Nephron (organoid): ENCODE measurements around the gene PDIA6.

ENCODE experiments used
- H3K27ac Mint-ChIP-seq, 3 experiments: 2 replicates each; pipeline ENCODE4 v1.8.0; 2020; ENCODE audit warnings: mixed read lengths in 3 of 3, mild to moderate bottlenecking in 2 of 3, moderate library complexity in 1 of 3
- H3K27me3 Mint-ChIP-seq: 2 replicates; pipeline ENCODE4 v1.8.0; 2021; ENCODE audit warnings: low read depth, mild to moderate bottlenecking, moderate library complexity, mixed read lengths
- H3K36me3 Mint-ChIP-seq: 2 replicates; pipeline ENCODE4 v1.8.0; 2020; ENCODE audit warnings: low read depth, mixed read lengths
- H3K4me1 Mint-ChIP-seq: 2 replicates; pipeline ENCODE4 v1.8.0; 2020; ENCODE audit warnings: mixed read lengths
- H3K4me3 Mint-ChIP-seq, 3 experiments: 2 replicates each; pipeline ENCODE4 v1.8.0; 2020; ENCODE audit warnings: mild to moderate bottlenecking in 3 of 3, mixed read lengths in 3 of 3, moderate library complexity in 2 of 3
- H3K9me3 Mint-ChIP-seq: 2 replicates; pipeline ENCODE4 v1.8.0; 2020; ENCODE audit warnings: mixed read lengths
- CTCF ChIP-seq, 3 experiments: fragments of 200-600 bp; sonication (generic); IDR thresholded peaks; one replicate each; pipeline ENCODE4 v1.5.0; 2021; ENCODE audit warnings: antibody characterized with exemption in 3 of 3; ENCODE audit not compliant: unreplicated experiment in 3 of 3

The PDIA6 gene

GRCh38 chr2:10812362-10813162 lies at the start of gene PDIA6:
Gene PDIA6, minus strand, starts transcription at chr2:10812785. Its CDS starts 89 bp downstream, at chr2:10812696.
- Mint-ChIP-seq H3K4me3 (peak within 1 kb of the TSS; percentile 94 to 95 (median 95)), H3K27ac (peak within 1 kb of the TSS; percentile 39 to 95 (median 89)), H3K9me3 (no peaks in the 10 kb centered on the region), H3K27me3 (peaks cover 8% of the 10 kb centered on the region), H3K4me1 (peaks cover 32% of the 10 kb centered on the region), H3K36me3 (peaks cover 7% of the 10 kb centered on the region)
- TF ChIP-seq CTCF (IDR thresholded peaks at IDR 0.05; ENCODE audit: unreplicated experiment in 3 of 3), result no peak

GRCh38 chr2:10862330-10862729 lies 49.7 kb upstream of the PDIA6 start:
- Mint-ChIP-seq H3K9me3 (no peaks in the 10 kb centered on the region), H3K36me3 (no peaks in the 10 kb centered on the region), H3K4me1 (peaks cover 14% of the 10 kb centered on the region), H3K4me3 (peak overlapping the region in 1 of 3 experiments; percentile 19), H3K27ac (no peak overlapping the region), H3K27me3 (peaks cover 17% of the 10 kb centered on the region)
- no peak for TF ChIP-seq CTCF (IDR thresholded peaks at IDR 0.05; ENCODE audit: unreplicated experiment in 3 of 3)

GRCh38 chr2:10861765-10862164 lies 49.2 kb upstream of the PDIA6 start:
- Mint-ChIP-seq H3K4me1 (peaks cover 14% of the 10 kb centered on the region), H3K27me3 (peaks cover 17% of the 10 kb centered on the region), H3K9me3 (no peaks in the 10 kb centered on the region), H3K36me3 (no peaks in the 10 kb centered on the region), H3K27ac (no peak overlapping the region), H3K4me3 (no peak overlapping the region)
- TF ChIP-seq CTCF (IDR thresholded peaks at IDR 0.05; ENCODE audit: unreplicated experiment in 3 of 3), result no peak

GRCh38 chr2:10860814-10861325 lies 48.3 kb upstream of the PDIA6 start:
- H3K4me3 Mint-ChIP-seq, result no peak overlapping the region
- H3K4me1 Mint-ChIP-seq, result peaks cover 14% of the 10 kb centered on the region
- TF ChIP-seq CTCF (IDR thresholded peaks at IDR 0.05; ENCODE audit: unreplicated experiment in 3 of 3), result no peak
- no peak overlapping the region for H3K27ac Mint-ChIP-seq
- peaks cover 24% of the 10 kb centered on the region for H3K27me3 Mint-ChIP-seq
- H3K36me3 Mint-ChIP-seq, result no peaks in the 10 kb centered on the region
- no peaks in the 10 kb centered on the region for H3K9me3 Mint-ChIP-seq

- TF ChIP-seq CTCF (IDR thresholded peaks at IDR 0.05; ENCODE audit: unreplicated experiment in 3 of 3), result no peak
- Mint-ChIP-seq H3K27ac (no peak overlapping the region), H3K4me3 (no peak overlapping the region), H3K27me3 (peaks cover 20% of the 10 kb centered on the region), H3K4me1 (peaks cover 14% of the 10 kb centered on the region), H3K9me3 (no peaks in the 10 kb centered on the region), H3K36me3 (no peaks in the 10 kb centered on the region)
Observed at GRCh38 chr2:10860081-10860813, 47.7 kb upstream of the PDIA6 start.
